Measurements from ENCODE around the gene ARID5B.
"Not testable (repeated sequence)": the region's sequence is repeated elsewhere in the genome, so short reads cannot be mapped to it uniquely, and the experiment has no call there.

Gene ARID5B

GRCh38 chr10:61970182-61971002 lies 68.9 kb downstream of the ARID5B start:
- DNase-seq = no peak

- DNase-seq = no peak
Measured at GRCh38 chr10:61971003-61971325, 69.5 kb downstream of the ARID5B start.

- no peak for DNase-seq
Measured at GRCh38 chr10:61973169-61973568, 71.7 kb downstream of the ARID5B start.

DNA sequence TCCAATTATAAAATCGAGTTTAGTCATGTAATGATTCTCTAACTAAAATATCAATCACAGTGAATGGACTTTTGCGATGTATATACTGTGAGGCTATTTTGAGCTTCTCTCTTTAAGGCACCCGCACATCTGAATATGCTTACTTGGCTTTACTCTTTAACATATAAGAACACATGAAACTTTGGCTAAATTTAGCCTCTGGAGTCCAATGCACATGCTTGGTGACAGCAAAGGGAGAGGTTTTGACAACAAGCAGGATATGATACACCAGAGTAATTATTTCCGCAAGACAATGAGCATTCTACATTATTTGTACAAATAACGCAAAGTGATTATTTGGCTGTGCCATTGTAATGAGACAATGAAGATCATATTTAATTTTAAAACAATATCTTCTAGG lies 72.4 kb downstream of the ARID5B start:
- DNase-seq = peak in 1 of 3 experiments; percentile 37

DNA sequence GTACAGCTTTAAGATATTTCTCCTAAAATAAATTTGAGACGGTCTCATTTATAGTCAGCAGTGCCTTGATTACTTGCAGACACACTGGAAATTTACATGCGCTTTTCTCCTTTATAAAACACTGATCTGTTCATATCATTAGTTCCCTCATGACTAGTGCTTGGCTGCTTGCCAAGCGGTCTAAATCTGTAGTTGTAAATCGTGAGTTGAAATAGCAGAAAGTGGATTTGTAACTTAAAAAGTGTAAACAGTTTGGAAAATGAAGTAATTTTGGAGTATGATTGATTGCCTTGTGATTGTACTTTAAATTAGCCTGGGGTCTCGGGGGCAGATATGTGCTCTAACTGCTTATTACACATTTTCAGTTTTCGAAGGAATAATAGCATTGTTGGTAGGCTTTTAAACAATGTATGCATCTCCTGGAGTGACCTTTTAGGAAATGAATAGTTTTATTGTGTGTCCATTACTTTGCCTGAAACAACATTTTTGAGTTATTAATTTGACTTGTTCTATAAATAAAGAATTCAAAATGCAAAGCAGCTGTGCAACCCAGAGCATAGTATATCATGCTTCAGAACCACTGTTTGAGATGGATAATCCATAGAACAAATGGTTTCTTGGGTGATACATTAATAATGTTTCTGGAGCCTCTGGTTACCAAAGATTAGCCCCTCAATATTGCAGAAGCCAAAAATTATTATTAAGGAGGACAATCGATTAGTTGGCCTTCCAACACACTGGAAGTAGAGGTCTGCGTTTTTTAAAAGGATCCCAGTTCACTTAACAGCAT lies 73.3 kb downstream of the ARID5B start:
- DNase-seq = peak in 2 of 3 experiments; percentile 50 to 88

GRCh38 chr10:61975391-61975932 lies 74.0 kb downstream of the ARID5B start:
- DNase-seq = no peak

DNA sequence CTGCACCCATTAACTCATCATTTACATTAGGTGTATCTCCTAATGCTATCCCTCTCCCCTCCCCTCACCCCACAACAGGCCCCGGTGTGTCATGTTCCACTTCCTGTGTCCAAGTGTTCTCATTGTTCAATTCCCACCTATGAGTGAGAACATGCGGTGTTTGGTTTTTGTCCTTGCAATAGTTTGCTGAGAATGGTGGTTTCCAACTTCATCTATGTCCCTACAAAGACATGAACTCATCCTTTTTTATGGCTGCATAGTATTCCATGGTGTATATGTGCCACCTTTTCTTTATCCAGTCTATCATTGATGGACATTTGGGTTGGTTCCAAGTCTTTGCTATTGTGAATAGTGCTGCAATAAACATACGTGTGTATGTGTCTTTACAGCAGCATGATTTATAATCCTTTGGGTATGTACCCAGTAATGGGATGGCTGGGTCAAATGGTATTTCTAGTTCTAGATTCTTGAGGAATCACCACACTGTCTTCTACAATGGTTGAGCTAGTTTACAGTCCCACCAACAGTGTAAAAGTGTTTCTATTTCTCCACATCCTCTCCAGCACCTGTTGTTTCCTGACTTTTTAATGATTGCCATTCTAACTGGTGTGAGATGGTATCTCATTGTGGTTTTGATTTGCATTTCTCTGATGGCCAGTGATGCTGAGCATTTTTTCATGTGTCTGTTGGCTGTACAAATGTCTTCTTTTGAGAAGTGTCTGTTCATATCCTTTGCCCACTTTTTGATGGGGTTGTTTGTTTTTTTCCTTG lies 75.6 kb downstream of the ARID5B start:
- not testable (repeated sequence) for DNase-seq

DNA sequence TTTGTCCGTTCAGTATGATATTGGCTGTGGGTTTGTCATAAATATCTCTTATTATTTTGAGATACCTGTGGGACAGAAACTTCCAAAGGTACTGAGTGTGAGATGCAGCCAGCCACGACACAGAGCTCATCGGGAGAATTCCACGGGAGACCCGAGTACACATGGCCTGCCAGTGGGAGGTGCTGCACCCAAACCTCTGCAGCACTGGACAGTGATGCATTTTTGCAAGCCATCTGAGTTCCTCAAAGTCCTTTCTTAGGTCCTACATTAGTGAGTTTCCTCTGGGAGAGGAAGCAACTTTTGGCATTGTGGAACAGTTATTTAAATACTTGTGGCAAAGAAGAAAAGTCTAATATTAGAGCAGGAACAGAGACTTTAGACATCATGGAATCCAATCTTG lies 77.5 kb downstream of the ARID5B start:
- DNase-seq = no peak

DNA sequence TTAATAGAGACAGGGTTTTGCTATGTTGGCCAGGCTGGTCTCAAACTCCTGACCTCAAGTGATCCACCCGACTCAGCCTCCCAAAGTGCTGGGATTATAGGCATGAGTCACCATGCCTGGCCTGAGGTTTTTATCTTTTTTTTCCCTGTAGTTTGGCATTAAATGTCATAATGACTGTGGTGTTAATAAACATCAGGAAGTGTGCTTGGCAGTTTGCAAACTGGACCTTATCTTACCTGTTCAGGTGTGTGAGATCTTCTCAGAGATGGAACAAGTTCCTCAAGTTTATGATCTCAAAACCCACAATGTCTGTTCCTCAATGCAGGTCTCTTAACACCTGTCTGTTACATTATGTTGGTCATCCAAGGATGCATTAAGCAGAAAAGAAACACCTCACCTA lies 80.0 kb downstream of the ARID5B start:
- DNase-seq = no peak

DNA sequence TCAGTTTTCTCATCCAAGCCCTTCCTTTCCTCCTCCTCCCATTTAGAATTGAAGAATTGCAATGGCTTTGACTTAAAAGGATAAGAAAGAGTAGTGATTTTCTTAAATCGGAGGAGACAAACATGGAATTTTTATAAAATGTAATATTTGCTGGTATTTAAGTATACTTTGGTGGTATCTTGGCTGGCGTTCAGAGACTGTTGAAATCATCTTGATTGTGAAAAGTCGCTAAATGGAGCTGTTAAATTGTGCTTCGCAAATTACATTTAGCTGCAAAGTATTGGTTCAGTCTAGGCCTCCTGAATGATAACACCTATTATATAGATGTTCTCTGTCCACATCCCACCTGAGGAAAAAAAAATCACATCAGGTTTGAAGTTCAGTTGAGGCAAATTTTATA lies 81.8 kb downstream of the ARID5B start:
- no peak for DNase-seq

DNA sequence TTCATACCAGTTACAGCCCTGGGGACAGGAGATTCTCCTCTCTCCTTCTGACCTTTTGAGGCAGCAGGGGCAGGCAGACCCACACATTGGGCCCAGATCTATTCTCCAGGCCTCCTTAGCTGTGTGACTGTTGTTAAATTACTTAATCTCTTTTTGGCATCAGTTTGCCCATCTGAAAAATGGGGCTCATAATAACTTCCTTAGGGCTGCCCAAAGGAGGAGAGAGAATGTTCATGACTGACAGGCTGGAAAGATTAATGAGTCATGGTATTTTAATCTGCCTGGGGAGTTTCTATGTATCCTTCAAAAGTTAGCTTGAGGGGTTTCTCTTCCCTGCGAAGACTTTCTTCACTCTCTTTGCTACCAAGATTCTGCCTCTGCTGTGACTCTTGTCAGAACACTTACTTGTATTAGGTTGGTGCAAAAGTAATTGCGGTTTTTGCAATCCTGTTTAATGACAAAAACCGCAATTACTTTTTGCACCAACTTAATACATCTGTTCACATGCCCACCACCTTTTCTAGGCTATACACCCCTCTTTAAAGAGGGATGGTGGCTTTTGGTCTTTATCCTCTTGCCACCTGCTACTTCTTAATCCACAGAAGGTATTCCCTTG lies 83.4 kb downstream of the ARID5B start:
- no peak for DNase-seq

GRCh38 chr10:61985715-61986114 lies 84.2 kb downstream of the ARID5B start:
- no peak for DNase-seq

- no peak for DNase-seq
Measured at GRCh38 chr10:61986382-61986781, 84.9 kb downstream of the ARID5B start.

DNA sequence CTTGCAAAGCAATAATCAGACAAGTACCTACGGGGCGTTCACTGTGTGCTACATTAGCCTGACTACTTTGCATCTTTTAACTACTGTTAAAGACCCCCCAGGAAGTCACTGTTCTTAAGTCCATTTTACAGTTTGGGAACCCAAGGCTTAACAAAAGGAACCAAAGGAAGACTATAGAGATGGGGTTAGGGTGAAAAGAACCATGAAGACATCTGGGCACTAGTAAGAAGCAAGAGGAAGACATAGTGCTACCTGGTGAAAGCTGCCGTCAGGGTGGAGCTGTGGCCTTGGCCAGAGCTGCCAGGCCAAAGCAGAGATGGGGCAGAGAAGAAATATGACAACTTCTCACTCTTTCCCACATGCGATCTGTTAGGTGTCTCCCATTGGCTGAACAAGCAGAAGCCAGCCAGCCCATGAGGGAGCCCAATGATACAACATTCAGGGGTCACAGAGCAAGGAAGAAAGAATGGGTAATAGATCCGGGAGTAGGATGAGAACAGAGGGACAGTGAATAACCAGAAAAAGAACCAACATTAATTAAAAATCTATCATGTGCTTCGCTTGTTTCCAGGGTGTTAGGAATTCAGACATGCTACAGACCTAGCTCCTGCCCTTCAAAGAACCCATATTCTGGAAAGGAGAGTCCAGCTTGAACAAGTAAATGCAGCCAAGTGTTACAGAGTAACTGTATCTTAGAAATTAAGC lies 85.4 kb downstream of the ARID5B start:
- DNase-seq = no peak

DNA sequence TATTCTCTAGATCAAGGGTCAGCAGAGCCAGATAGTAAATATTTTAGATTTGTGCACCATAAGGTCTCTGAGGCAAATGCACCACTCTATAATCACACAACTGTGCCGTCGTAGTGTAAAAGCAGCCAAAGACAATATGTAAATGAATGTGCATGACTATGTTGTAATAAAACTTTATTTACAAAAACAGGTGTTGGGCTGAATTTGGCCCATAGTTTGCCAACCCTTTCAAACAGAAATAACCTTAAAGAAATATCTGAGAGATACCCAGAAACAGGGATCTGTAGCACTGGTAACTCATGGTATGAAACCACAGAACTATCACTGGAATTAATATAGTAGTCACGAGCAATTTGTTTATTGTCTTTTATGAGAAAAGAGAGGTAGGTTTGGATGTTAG lies 86.0 kb downstream of the ARID5B start:
- no peak for DNase-seq

- DNase-seq = peak in 1 of 3 experiments; percentile 0
Measured at GRCh38 chr10:61987951-61988379, 86.5 kb downstream of the ARID5B start.

DNA sequence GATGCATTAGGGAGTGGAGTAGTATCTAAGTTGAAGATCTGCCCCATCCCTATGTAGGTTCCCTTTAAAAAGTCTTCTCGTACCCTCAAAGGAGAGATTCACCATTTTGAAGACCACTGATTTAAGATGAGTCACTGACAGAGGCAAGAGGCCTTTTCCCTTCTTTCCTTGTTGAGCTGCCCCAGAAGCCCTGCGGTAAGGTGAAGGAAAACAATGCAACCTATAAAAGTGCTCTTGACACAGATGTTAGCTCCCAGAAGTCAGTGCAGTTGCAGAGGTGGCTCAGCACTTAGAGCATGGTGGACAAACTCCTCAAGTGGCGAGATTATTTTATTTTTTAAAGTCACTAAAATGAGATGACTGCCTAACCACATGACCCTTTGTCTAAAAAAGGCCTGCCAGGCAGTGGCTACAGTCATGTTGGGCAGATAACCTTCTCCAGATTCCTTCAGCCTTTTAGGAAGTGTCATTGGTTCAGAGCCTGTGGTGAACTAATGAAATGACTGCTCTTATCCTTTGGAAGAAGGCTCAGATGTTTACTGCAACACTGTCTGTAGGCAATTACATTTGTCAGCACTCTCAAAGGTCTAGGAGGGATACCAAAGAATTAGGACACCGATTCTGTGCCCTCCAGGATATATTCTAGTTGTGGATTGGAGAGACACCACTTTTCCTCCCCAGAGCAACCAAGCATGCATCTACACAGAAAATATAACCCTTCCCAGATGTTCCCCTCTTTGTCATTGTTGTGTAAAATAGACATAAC lies 88.7 kb downstream of the ARID5B start:
- DNase-seq = no peak

- DNase-seq = no peak
Measured at GRCh38 chr10:61990761-61991135, 89.2 kb downstream of the ARID5B start.

DNA sequence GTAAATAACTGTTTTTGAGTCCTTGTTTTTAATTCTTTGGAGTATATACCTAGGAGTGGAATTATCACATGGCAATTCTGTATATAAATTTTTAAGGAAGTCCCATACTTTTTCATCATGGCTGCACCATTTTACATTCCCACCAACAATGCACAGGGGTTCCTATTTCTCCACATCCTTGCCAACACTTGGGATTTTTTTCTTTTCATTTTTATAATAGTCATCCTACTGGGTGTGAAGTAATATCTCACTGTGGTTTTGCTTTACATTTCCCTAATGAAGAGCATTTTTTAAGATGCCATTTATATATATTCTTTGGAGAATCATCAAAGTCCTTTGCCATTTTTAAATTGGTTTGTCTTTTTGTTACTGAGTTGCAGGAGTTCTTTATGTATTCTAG lies 89.7 kb downstream of the ARID5B start:
- DNase-seq = no peak

- no peak for DNase-seq
Measured at GRCh38 chr10:61992059-61992460, 90.6 kb downstream of the ARID5B start.
